IMR-90 (cell line): ENCODE measurements around the gene ALAS1. TPM values are rescaled to one million over a fixed set of nuclear protein-coding genes. Genes with fewer than 3 reads are reported as not detected.
A peak's percentile ranks its signal among the peaks of the same experiment; 100 is the strongest.

ENCODE experiments used
- ATAC-seq: fragments of 200-7000 bp; cut with Tn5 transposase; 2 replicates; pipeline ENCODE4 v1.9.1; 2020; ENCODE audit warnings: low read depth, mild to moderate bottlenecking, moderate library complexity
- BruUV-seq: library from RNA; stranded (reverse); fragments of 400-500 nt; replicated peaks from 2 replicates; lab custom pipeline; 2021; lab: Mats Ljungman, UMichigan
- CTCF ChIA-PET: fragments of 300-600 bp; formaldehyde crosslinking; extraction: SDS; loops from one replicate; lab custom pipeline; 2021; ENCODE audit warnings: antibody characterized with exemption; lab: Yijun Ruan, JAX
- POLR2A ChIA-PET: fragments of 300-600 bp; sonication (Branson Sonifier 250); formaldehyde crosslinking; loops from one replicate; lab custom pipeline; 2022; ENCODE audit warnings: antibody characterized with exemption; ENCODE audit not compliant: unreplicated experiment; lab: Charles Lee
- DNase-seq: peaks from one replicate; pipeline ENCODE4 v3.0.0; 2013
- H2AFZ ChIP-seq: replicated peaks from 2 replicates; pipeline ENCODE3; 2013; ENCODE audit warnings: low read length, mild to moderate bottlenecking; ENCODE audit not compliant: poor library complexity
- H2AK5ac ChIP-seq: 2 replicates; pipeline ENCODE4 v1.6.1; 2013; ENCODE audit warnings: low read depth, low read length, inconsistent platforms
- H2AK9ac ChIP-seq: replicated peaks from 2 replicates; pipeline ENCODE3; 2013; ENCODE audit warnings: mild to moderate bottlenecking, low read depth, low read length, moderate library complexity; ENCODE audit not compliant: poor library complexity
- H2BK120ac ChIP-seq: 2 replicates; pipeline ENCODE4 v1.6.1; 2013; ENCODE audit warnings: low read depth, low read length, inconsistent platforms
- H2BK15ac ChIP-seq: 3 replicates; pipeline ENCODE4 v1.6.1; 2013; ENCODE audit warnings: low read depth, low read length, inconsistent platforms
- H2BK20ac ChIP-seq: 2 replicates; pipeline ENCODE4 v1.6.1; 2013; ENCODE audit warnings: low read depth, mild to moderate bottlenecking, inconsistent platforms, low read length, moderate library complexity
- H2BK5ac ChIP-seq: 2 replicates; pipeline ENCODE4 v1.6.1; 2013; ENCODE audit warnings: mild to moderate bottlenecking, low read depth, low read length, inconsistent platforms; ENCODE audit not compliant: poor library complexity, severe bottlenecking
- H3K14ac ChIP-seq: replicated peaks from 2 replicates; pipeline ENCODE4 v1.6.1; 2013; ENCODE audit warnings: low read depth, low read length, inconsistent platforms
- H3K18ac ChIP-seq: 2 replicates; pipeline ENCODE4 v1.6.1; 2013; ENCODE audit warnings: low read depth, low read length, control low read depth
- H3K23ac ChIP-seq: 2 replicates; pipeline ENCODE4 v1.6.1; 2013; ENCODE audit warnings: low read depth, low read length, inconsistent platforms
- H3K27ac ChIP-seq: 2 replicates; pipeline ENCODE4 v1.5.1; 2013; ENCODE audit warnings: mild to moderate bottlenecking, control low read depth, low read length; ENCODE audit not compliant: insufficient read depth
- H3K27me3 ChIP-seq: 2 replicates; pipeline ENCODE4 v1.6.1; 2013; ENCODE audit warnings: low read length; ENCODE audit not compliant: control insufficient read depth, insufficient read depth
- H3K36me3 ChIP-seq: 2 replicates; pipeline ENCODE4 v1.6.1; 2013; ENCODE audit warnings: low read length, mixed read lengths; ENCODE audit not compliant: control insufficient read depth, insufficient read depth
- H3K4ac ChIP-seq: 2 replicates; pipeline ENCODE4 v1.6.1; 2013; ENCODE audit warnings: low read depth, low read length, inconsistent platforms
- H3K4me1 ChIP-seq: 2 replicates; pipeline ENCODE4 v1.6.1; 2013; ENCODE audit warnings: low read length, mixed read lengths; ENCODE audit not compliant: control insufficient read depth, insufficient read depth
- H3K4me2 ChIP-seq: 2 replicates; pipeline ENCODE4 v1.6.1; 2013; ENCODE audit warnings: low read depth, mild to moderate bottlenecking, control low read depth, low read length, moderate library complexity
- H3K4me3 ChIP-seq: 2 replicates; pipeline ENCODE4 v1.5.1; 2013; ENCODE audit warnings: low read depth, mild to moderate bottlenecking, control low read depth, low read length, moderate library complexity; ENCODE audit not compliant: insufficient read depth
- H3K56ac ChIP-seq: 2 replicates; pipeline ENCODE4 v1.6.1; 2013; ENCODE audit warnings: low read length, inconsistent platforms; ENCODE audit not compliant: insufficient read depth; ENCODE audit errors: extremely low read depth
- H3K79me1 ChIP-seq, 2 experiments: 2 replicates each; pipeline ENCODE4 v1.6.1; 2013; ENCODE audit warnings: low read length in 2 of 2, inconsistent platforms in 1 of 2, low read depth in 1 of 2
- H3K9ac ChIP-seq: 2 replicates; pipeline ENCODE4 v1.6.1; 2013; ENCODE audit warnings: low read depth, low read length, control low read depth
- H3K9me1 ChIP-seq: 2 replicates; pipeline ENCODE4 v1.6.1; 2013; ENCODE audit warnings: low read length, inconsistent platforms; ENCODE audit not compliant: insufficient read depth
- H3K9me3 ChIP-seq: 2 replicates; pipeline ENCODE4 v1.6.1; 2013; ENCODE audit warnings: low read length; ENCODE audit not compliant: control insufficient read depth, insufficient read depth
- H4K20me1 ChIP-seq: 2 replicates; pipeline ENCODE4 v1.6.1; 2013; ENCODE audit warnings: low read length, inconsistent platforms; ENCODE audit not compliant: insufficient read depth
- H4K5ac ChIP-seq: 2 replicates; pipeline ENCODE4 v1.6.1; 2013; ENCODE audit warnings: mild to moderate bottlenecking, low read depth, low read length, control low read depth
- H4K8ac ChIP-seq, 2 experiments: 2 replicates each; pipeline ENCODE4 v1.6.1; 2013; ENCODE audit warnings: low read depth in 2 of 2, low read length in 2 of 2, control low read depth in 1 of 2, inconsistent platforms in 1 of 2
- H4K91ac ChIP-seq: 2 replicates; pipeline ENCODE4 v1.6.1; 2013; ENCODE audit warnings: low read depth, low read length, inconsistent platforms; ENCODE audit not compliant: insufficient read depth
- BHLHE40 ChIP-seq: fragments of 150-350 bp; IDR thresholded peaks from 2 replicates; pipeline ENCODE4 v1.6.1; 2016; ENCODE audit warnings: mild to moderate bottlenecking, low read depth, low read length
- CHD1 ChIP-seq: IDR thresholded peaks from 2 replicates; pipeline ENCODE4 v1.6.1; 2012; ENCODE audit warnings: low read depth, low read length, improper control_type of control experiment
- CTCF ChIP-seq: conservative IDR thresholded peaks from 2 replicates; pipeline ENCODE4 v1.5.1; 2012; ENCODE audit warnings: mild to moderate bottlenecking, low read depth, low read length, improper control_type of control experiment
- FOS ChIP-seq: fragments of 150-350 bp; IDR thresholded peaks from 2 replicates; pipeline ENCODE4 v1.6.1; 2016; ENCODE audit warnings: low read depth, low read length
- MAFK ChIP-seq: IDR thresholded peaks from 2 replicates; pipeline ENCODE4 v1.6.1; 2012; ENCODE audit warnings: low read depth, low read length, improper control_type of control experiment
- MXI1 ChIP-seq: IDR thresholded peaks from 2 replicates; pipeline ENCODE4 v1.6.1; 2012; ENCODE audit warnings: low read depth, mild to moderate bottlenecking, low read length, moderate library complexity, borderline replicate concordance
- NFE2L2 ChIP-seq: fragments of 150-350 bp; IDR thresholded peaks from 2 replicates; pipeline ENCODE4 v1.6.1; 2016; ENCODE audit warnings: low read depth, mild to moderate bottlenecking, low read length
- RCOR1 ChIP-seq: IDR thresholded peaks from 2 replicates; pipeline ENCODE4 v1.6.1; 2012; ENCODE audit warnings: mild to moderate bottlenecking, low read length, improper control_type of control experiment; ENCODE audit not compliant: insufficient replicate concordance
- SMC3 ChIP-seq: fragments of 150-350 bp; IDR thresholded peaks from 2 replicates; pipeline ENCODE4 v1.6.1; 2016; ENCODE audit warnings: low read depth, mild to moderate bottlenecking, antibody characterized with exemption, low read length, moderate library complexity
- USF2 ChIP-seq: fragments of 150-350 bp; IDR thresholded peaks from 2 replicates; pipeline ENCODE4 v1.6.1; 2017; ENCODE audit warnings: mild to moderate bottlenecking, antibody characterized with exemption, low read length, low read depth
- WGBS, 2 experiments: methylation state at CpG; one replicate each; pipeline versions ENCODE4 v1.1.5 to v1.1.7; 2013; ENCODE audit warnings: missing lambda C conversion rate in 2 of 2; ENCODE audit not compliant: insufficient read length in 1 of 2; ENCODE audit errors: extremely low coverage in 2 of 2; 5-methylcytosine and 5-hydroxymethylcytosine counted together
- dilution Hi-C: fragments of 300-500 bp; cut with HindIII; formaldehyde crosslinking; loops from one replicate; pipeline ENCODE4 v1.14.3; 2018; ENCODE audit warnings: low sequenced_read_pairs; ENCODE audit not compliant: unreplicated experiment
- in situ Hi-C: fragments of 300-500 bp; cut with MboI; formaldehyde crosslinking; loops from 3 replicates; pipeline ENCODE4 v1.14.3; 2019; ENCODE audit warnings: low sequenced_read_pairs, inconsistent platforms, mixed read lengths
- intact Hi-C: fragments of 100-400 bp; cut with micrococcal nuclease; formaldehyde crosslinking; loops from 2 replicates; pipeline ENCODE4 v1.10.0; 2022
- polyA plus RNA-seq, 3 experiments: library from polyadenylated mRNA; depleted of rRNA; stranded (reverse); fragments of >200 nt; gene quantifications; 2 replicates each; pipeline ENCODE4 v1.2.3, GENCODE V29; 2012; ENCODE audit warnings: low replicate concordance in 1 of 3
- total RNA-seq: library from RNA; depleted of rRNA; stranded (reverse); fragments of >200 nt; gene quantifications from 2 replicates; pipeline ENCODE4 v1.2.3, GENCODE V29; 2012

ALAS1 gene
- total and polyA plus RNA-seq, 2 of the 4 experiments (the other 2 are of a cell fraction), result 32.8 to 47.2 TPM

- 81% methylated on average over 28 of the region's 34 CpGs; no CpG with 5 or more reads in 1 of the 2 experiments for WGBS, 2 experiments
- POLR2A ChIA-PET, result no interaction called here
- H3K4me2 ChIP-seq, result no peak overlapping the region
- CTCF ChIA-PET, result interaction anchor here (1.5 kb wide), 1 partner anchor 218 kb away, joined by 3 read pairs; no protein-coding TSS in a partner anchor
- H3K18ac ChIP-seq, result no peak overlapping the region
- H3K27ac ChIP-seq, result no peak overlapping the region
- H3K4me1 ChIP-seq, result peaks cover 3% of the 10 kb centered on the region
- H3K79me1 ChIP-seq, result 0 out of 4 replicates have a peak, but pooled peaks cover 0 to 3% of the 10 kb centered on the region in 2 experiments
- no peaks in the 10 kb centered on the region for H3K9me3 ChIP-seq
- peak overlapping the region; percentile 32 for H2AFZ ChIP-seq
- H3K23ac ChIP-seq, result no peak overlapping the region
- dilution Hi-C loops (no loop called here), intact Hi-C loops (loop anchor here (5.0 kb wide), 1 partner anchor 226 kb away; the partner anchor contains the start of gene SEMA3G), in situ Hi-C loops (no loop called here)
- H2BK20ac ChIP-seq, result no peak overlapping the region
- H4K20me1 ChIP-seq, result peaks cover 11% of the 10 kb centered on the region
- peak overlapping the region; percentile 14; the same call in 1 of the 2 replicates for H2AK5ac ChIP-seq
- no peak for DNase-seq
- H3K27me3 ChIP-seq, result no peaks in the 10 kb centered on the region
- H2BK15ac ChIP-seq, result no peak overlapping the region
- no peak overlapping the region for H4K91ac ChIP-seq
- no peaks in the 10 kb centered on the region for H3K36me3 ChIP-seq
- BruUV-seq, result no TSS peak
- H3K56ac ChIP-seq, result no peak overlapping the region
- no peak overlapping the region for H4K8ac ChIP-seq
- no peak overlapping the region for H3K4me3 ChIP-seq
- no peak overlapping the region for H2AK9ac ChIP-seq
- no peak overlapping the region for H4K5ac ChIP-seq
- H2BK5ac ChIP-seq, result no peak overlapping the region
- no peak overlapping the region for H2BK120ac ChIP-seq
- H3K14ac ChIP-seq, result no peak overlapping the region
- TF ChIP-seq BHLHE40 (no peak), CTCF (no peak), CHD1 (no peak), RCOR1 (no peak), NFE2L2 (no peak), USF2 (no peak), FOS (no peak), MAFK (no peak), MXI1 (no peak), SMC3 (no peak)
- no peak overlapping the region for H3K9ac ChIP-seq
- ATAC-seq, result no peak
- H3K9me1 ChIP-seq, result peaks cover 11% of the 10 kb centered on the region
- no peak overlapping the region for H3K4ac ChIP-seq
Observed at GRCh38 chr3:52221563-52222318, 23.8 kb downstream of the ALAS1 start.
